Left colon (tissue), 2 donors: ENCODE results near the gene CLASRP. TPM values are rescaled to one million over a fixed set of nuclear protein-coding genes. Genes with fewer than 3 reads are reported as not detected.
A peak's percentile ranks its signal among the peaks of the same experiment; 100 is the strongest.
"Not testable (repeated sequence)": the region's sequence is repeated elsewhere in the genome, so short reads cannot be mapped to it uniquely, and the experiment has no call there.

Source experiments
- ATAC-seq: fragments of 200-7000 bp; cut with Tn5 transposase; one replicate; pipeline ENCODE4 v1.9.1; 2020; ENCODE audit warnings: mild to moderate bottlenecking, moderate library complexity
- DNase-seq, 2 donors: peaks; one replicate each; pipeline ENCODE4 v3.0.0-alpha.2; 2020
- intact Hi-C, 2 donors: fragments of 100-400 bp; cut with DNase I in 1 of 2; cut with micrococcal nuclease in 1 of 2; formaldehyde crosslinking; loops; one replicate each; pipeline versions ENCODE4 v1.11.2 to v1.14.0; 2022; cut with DNase I, micrococcal nuclease
- total RNA-seq, 2 donors: library from RNA; stranded (reverse); fragmentation: NEBNext Ultra II Directional; extraction: Animal tissue kit (Norgen Biotek cat#: 25700); gene quantifications; one replicate each; pipeline ENCODE4 v1.2.1, GENCODE V29; 2021
- donor health status: DM: no; HTN: no; CAD: no.
- donor health status: DM: yes; HTN: yes; CAD: no.

CLASRP gene
- total RNA-seq, 2 donors from 2014 or later = 65.3 to 92.8 TPM

- DNase-seq (no peak), ATAC-seq (no peak)
- intact Hi-C loops = loop anchor here in 1 of 2 donors (10.0 kb wide), 1 partner anchor 79 kb away; the partner anchor contains the start of genes BLOC1S3 and TRAPPC6A
Measured at GRCh38 chr19:45095496-45096413, 56.9 kb downstream of the CLASRP start.

- no peak for ATAC-seq
- intact Hi-C loops = loop anchor here in 1 of 2 donors (10.0 kb wide), 1 partner anchor 78 kb away; the partner anchor contains the start of genes BLOC1S3 and TRAPPC6A
Measured at GRCh38 chr19:45096700-45097099, 57.9 kb downstream of the CLASRP start.

GRCh38 chr19:45097450-45097775 is 58.6 kb downstream of the CLASRP start:
- no peak for ATAC-seq
- intact Hi-C loops = loop anchor here in 1 of 2 donors (10.0 kb wide), 1 partner anchor 77 kb away; the partner anchor contains the start of genes BLOC1S3 and TRAPPC6A
- DNase-seq = no peak

More at GRCh38 chr19:45096700-45097099, 57.9 kb downstream of the CLASRP start:
- DNase-seq = no peak

- ATAC-seq (no peak), DNase-seq (no peak)
- intact Hi-C loops = loop anchor here in 1 of 2 donors (10.0 kb wide), 1 partner anchor 77 kb away; the partner anchor contains the start of genes BLOC1S3 and TRAPPC6A
Measured at GRCh38 chr19:45097776-45098520, 59.1 kb downstream of the CLASRP start.

- intact Hi-C loops = loop anchor here in 1 of 2 donors (10.0 kb wide), 1 partner anchor 76 kb away; the partner anchor contains the start of genes BLOC1S3 and TRAPPC6A
- ATAC-seq (no peak), DNase-seq (no peak)
Measured at GRCh38 chr19:45098521-45099466, 59.9 kb downstream of the CLASRP start.

- DNase-seq = no peak
- no peak for ATAC-seq
- intact Hi-C loops = loop anchor here in 1 of 2 donors (10.0 kb wide), 1 partner anchor 75 kb away; the partner anchor contains the start of genes BLOC1S3 and TRAPPC6A
Measured at GRCh38 chr19:45099467-45100191, 60.8 kb downstream of the CLASRP start.

- intact Hi-C loops = no loop called here
- DNase-seq (no peak), ATAC-seq (no peak)
Measured at GRCh38 chr19:45100201-45100600, 61.4 kb downstream of the CLASRP start.

- intact Hi-C loops = no loop called here
- peak; percentile 67 for ATAC-seq
- no peak for DNase-seq
Measured at GRCh38 chr19:45100846-45101252, 62.0 kb downstream of the CLASRP start.

- intact Hi-C loops = no loop called here
- ATAC-seq = no peak
- DNase-seq = no peak
Measured at GRCh38 chr19:45101806-45102205, 63.0 kb downstream of the CLASRP start.

- intact Hi-C loops = no loop called here
- ATAC-seq (no peak), DNase-seq (no peak)
Measured at GRCh38 chr19:45102481-45102880, 63.6 kb downstream of the CLASRP start.

- no peak for DNase-seq
- intact Hi-C loops = no loop called here
- ATAC-seq = no peak
Measured at GRCh38 chr19:45103156-45103507, 64.3 kb downstream of the CLASRP start.

GRCh38 chr19:45103508-45104319 is 64.9 kb downstream of the CLASRP start:
- DNase-seq (no peak), ATAC-seq (peak; percentile 71)
- intact Hi-C loops = no loop called here

- DNase-seq = no peak
- ATAC-seq = no peak
- intact Hi-C loops = no loop called here
Measured at GRCh38 chr19:45104658-45105349, 66.0 kb downstream of the CLASRP start.

GRCh38 chr19:45106363-45106762 is 67.5 kb downstream of the CLASRP start:
- intact Hi-C loops, DNase-seq, ATAC-seq: not testable (repeated sequence)

- ATAC-seq (no peak), DNase-seq (no peak)
- intact Hi-C loops = no loop called here
Measured at GRCh38 chr19:45107621-45108150, 68.8 kb downstream of the CLASRP start.

- no peak for DNase-seq
- intact Hi-C loops = no loop called here
Measured at GRCh38 chr19:45110851-45111266, 72.0 kb downstream of the CLASRP start.

More at GRCh38 chr19:45110851-45111266, 72.0 kb downstream of the CLASRP start:
- ATAC-seq = no peak
